B cell (primary cell): ENCODE measurements around the gene SENP8. TPM values are rescaled to one million over a fixed set of nuclear protein-coding genes. Genes with fewer than 3 reads are reported as not detected.

ENCODE experiments used
- ATAC-seq: fragments of 200-7000 bp; cut with Tn5 transposase; one replicate; pipeline ENCODE4 v1.10.0; 2021; ENCODE audit warnings: low read depth, mild to moderate bottlenecking, moderate number of reproducible peaks, moderate library complexity
- CTCF ChIA-PET: fragments of 350-600 bp; sonication (Branson Sonifier 250); formaldehyde crosslinking; loops from one replicate; lab custom pipeline; 2021; ENCODE audit warnings: antibody characterized with exemption, inconsistent platforms; lab: Charles Lee
- POLR2A ChIA-PET: fragments of 350-600 bp; sonication (Branson Sonifier 250); formaldehyde crosslinking; loops from one replicate; lab custom pipeline; 2021; ENCODE audit warnings: antibody characterized with exemption; lab: Charles Lee
- DNase-seq: peaks from one replicate; pipeline ENCODE4 v3.0.0; 2013
- H2AFZ ChIP-seq: 2 replicates; pipeline ENCODE4 v1.6.1; 2012; ENCODE audit warnings: mild to moderate bottlenecking, low read depth, low read length; ENCODE audit not compliant: insufficient read depth, poor library complexity, severe bottlenecking
- H3K27ac ChIP-seq, 2 donors: 1 replicate in 1 of 2; 2 replicates in 1 of 2; pipeline ENCODE4 v1.5.1; 2012 to 2013; ENCODE audit warnings: low read length in 2 of 2, mild to moderate bottlenecking in 2 of 2, moderate library complexity in 1 of 2
- H3K27me3 ChIP-seq, 4 experiments: fragments of 200-600 bp in 1 of 4; sonication (generic) in 1 of 4; replicated peaks in 1 of 4; 1 replicate in 2 of 4; 2 replicates in 2 of 4; pipeline versions ENCODE4 v1.6.1 to v1.7.0; 2013 to 2016; ENCODE audit warnings: low read length in 3 of 4, mild to moderate bottlenecking in 2 of 4, mixed read lengths in 1 of 4, moderate library complexity in 1 of 4; ENCODE audit not compliant: insufficient read depth in 4 of 4, control insufficient read depth in 3 of 4; ENCODE audit errors: control extremely low read depth in 1 of 4
- H3K36me3 ChIP-seq, 2 experiments: replicated peaks in 1 of 2; 1 replicate in 1 of 2; 2 replicates in 1 of 2; pipeline versions ENCODE4 v1.6.1 to v1.7.1; 2013; ENCODE audit warnings: low read length in 1 of 2; ENCODE audit not compliant: insufficient read depth in 2 of 2, control insufficient read depth in 1 of 2; ENCODE audit errors: control extremely low read depth in 1 of 2, extremely low read depth in 1 of 2
- H3K4me1 ChIP-seq, 2 donors: fragments of 200-600 bp in 1 of 2; sonication (generic) in 1 of 2; 1 replicate in 1 of 2; 2 replicates in 1 of 2; pipeline versions ENCODE4 v1.5.1 to v1.6.1; 2013 to 2017; ENCODE audit warnings: low read length in 2 of 2; ENCODE audit not compliant: control insufficient read depth in 2 of 2, insufficient read depth in 2 of 2
- H3K4me2 ChIP-seq: replicated peaks from 2 replicates; pipeline ENCODE3; 2012; ENCODE audit warnings: mild to moderate bottlenecking, low read depth, low read length; ENCODE audit not compliant: poor library complexity, severe bottlenecking
- H3K4me3 ChIP-seq, 5 experiments: fragments of 200-600 bp in 1 of 5; sonication (generic) in 1 of 5; 1 replicate in 3 of 5; 2 replicates in 2 of 5; pipeline versions ENCODE4 v1.5.1 to v1.7.0; 2011 to 2016; ENCODE audit warnings: low read length in 4 of 5, mild to moderate bottlenecking in 4 of 5, low read depth in 2 of 5, control low read depth in 1 of 5, moderate library complexity in 1 of 5; ENCODE audit not compliant: insufficient read depth in 1 of 5; ENCODE audit errors: control extremely low read depth in 1 of 5, extremely low read depth in 1 of 5
- H3K79me2 ChIP-seq: fragments of 200-600 bp; sonication (generic); one replicate; pipeline ENCODE4 v1.6.0; 2016; ENCODE audit warnings: low read length; ENCODE audit not compliant: control insufficient read depth, insufficient read depth
- H3K9ac ChIP-seq: fragments of 200-600 bp; sonication (generic); 2 replicates; pipeline ENCODE4 v1.6.1; 2017; ENCODE audit warnings: mild to moderate bottlenecking, low read length, moderate library complexity
- H3K9me3 ChIP-seq, 3 donors: one replicate each; pipeline versions ENCODE4 v1.6.1 to v1.7.1; 2013; ENCODE audit warnings: low read length in 2 of 3; ENCODE audit not compliant: control insufficient read depth in 2 of 3, insufficient read depth in 1 of 3; ENCODE audit errors: control extremely low read depth in 1 of 3
- H4K20me1 ChIP-seq: 2 replicates; pipeline ENCODE4 v1.6.0; 2012; ENCODE audit warnings: mild to moderate bottlenecking, low read length; ENCODE audit not compliant: insufficient read depth, control insufficient read depth, poor library complexity, severe bottlenecking
- H3K27ac Mint-ChIP-seq: one replicate; pipeline ENCODE4 v1.8.0; 2021; ENCODE audit warnings: mixed read lengths
- H3K27me3 Mint-ChIP-seq: one replicate; pipeline ENCODE4 v1.8.0; 2021; ENCODE audit warnings: mixed read lengths
- H3K4me1 Mint-ChIP-seq: one replicate; pipeline ENCODE4 v1.8.0; 2021; ENCODE audit warnings: mixed read lengths
- H3K4me3 Mint-ChIP-seq: one replicate; pipeline ENCODE4 v1.8.0; 2021; ENCODE audit warnings: mixed read lengths
- H3K9me3 Mint-ChIP-seq: one replicate; pipeline ENCODE4 v1.8.0; 2022; ENCODE audit warnings: mixed read lengths; ENCODE audit not compliant: insufficient read depth
- EZH2 ChIP-seq: IDR thresholded peaks from 2 replicates; pipeline ENCODE4 v1.6.1; 2012; ENCODE audit warnings: borderline replicate concordance, low read depth, mild to moderate bottlenecking, moderate library complexity, low read length; ENCODE audit not compliant: insufficient read depth, poor library complexity, severe bottlenecking
- WGBS: methylation state at CpG from one replicate; pipeline ENCODE4 v1.1.5; 2013; ENCODE audit warnings: missing lambda C conversion rate; ENCODE audit not compliant: insufficient coverage; 5-methylcytosine and 5-hydroxymethylcytosine counted together
- intact Hi-C: fragments of 100-400 bp; cut with micrococcal nuclease; formaldehyde crosslinking; loops from one replicate; pipeline ENCODE4 v1.10.0; 2022
- polyA plus RNA-seq: library from polyadenylated mRNA; depleted of rRNA; stranded (reverse); fragments of >200 nt; gene quantifications from 2 replicates; pipeline ENCODE4 v1.2.3, GENCODE V29; 2012
- total RNA-seq, 2 donors: library from RNA; stranded (reverse); fragments of 120-200 nt in 1 of 2; gene quantifications; 1 replicate in 1 of 2; 2 replicates in 1 of 2; pipeline versions ENCODE4 v1.2.3 to v1.2.4, GENCODE V29; 2013 to 2022
- TF ChIP-seq, protein P1 (sequence below): fragments of 200-600 bp; IDR thresholded peaks from one replicate; pipeline ENCODE4 v1.8.0; 2022; ENCODE audit warnings: antibody characterized with exemption, mild to moderate bottlenecking

The SENP8 gene
- total and polyA plus RNA-seq, 2 donors (not counting 1 experiment from before 2014, with no cell fraction given), result 0.62 to 0.69 TPM

GRCh38 chr15:72074335-72075060 is 43.7 kb upstream of the SENP8 start:
- H3K27me3 Mint-ChIP-seq, result no peaks in the 10 kb centered on the region
- H3K27me3 ChIP-seq, result no peaks in the 10 kb centered on the region
- peaks cover 53% of the 10 kb centered on the region for H3K4me1 Mint-ChIP-seq
- ChIA-PET POLR2A (no interaction called here), CTCF (no interaction called here)
- TF ChIP-seq EZH2, result no peak
- TF ChIP-seq, protein P1, sequence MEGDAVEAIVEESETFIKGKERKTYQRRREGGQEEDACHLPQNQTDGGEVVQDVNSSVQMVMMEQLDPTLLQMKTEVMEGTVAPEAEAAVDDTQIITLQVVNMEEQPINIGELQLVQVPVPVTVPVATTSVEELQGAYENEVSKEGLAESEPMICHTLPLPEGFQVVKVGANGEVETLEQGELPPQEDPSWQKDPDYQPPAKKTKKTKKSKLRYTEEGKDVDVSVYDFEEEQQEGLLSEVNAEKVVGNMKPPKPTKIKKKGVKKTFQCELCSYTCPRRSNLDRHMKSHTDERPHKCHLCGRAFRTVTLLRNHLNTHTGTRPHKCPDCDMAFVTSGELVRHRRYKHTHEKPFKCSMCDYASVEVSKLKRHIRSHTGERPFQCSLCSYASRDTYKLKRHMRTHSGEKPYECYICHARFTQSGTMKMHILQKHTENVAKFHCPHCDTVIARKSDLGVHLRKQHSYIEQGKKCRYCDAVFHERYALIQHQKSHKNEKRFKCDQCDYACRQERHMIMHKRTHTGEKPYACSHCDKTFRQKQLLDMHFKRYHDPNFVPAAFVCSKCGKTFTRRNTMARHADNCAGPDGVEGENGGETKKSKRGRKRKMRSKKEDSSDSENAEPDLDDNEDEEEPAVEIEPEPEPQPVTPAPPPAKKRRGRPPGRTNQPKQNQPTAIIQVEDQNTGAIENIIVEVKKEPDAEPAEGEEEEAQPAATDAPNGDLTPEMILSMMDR, result no peak
- no peak overlapping the region for H3K27ac ChIP-seq
- DNase-seq (no peak), ATAC-seq (no peak)
- WGBS, result no CpG with 5 or more reads among the region's 5 CpGs
- H3K27ac Mint-ChIP-seq, result no peak overlapping the region
- H3K9me3 Mint-ChIP-seq, result no peaks in the 10 kb centered on the region
- H3K4me1 ChIP-seq, result peaks cover 0 to 10% of the 10 kb centered on the region in 2 donors
- H3K36me3 ChIP-seq, result no peaks in the 10 kb centered on the region
- H3K79me2 ChIP-seq, result peaks cover 25% of the 10 kb centered on the region
- H2AFZ ChIP-seq, result no peak overlapping the region
- H3K4me2 ChIP-seq, result no peak overlapping the region
- no peak overlapping the region for H3K4me3 ChIP-seq
- intact Hi-C loops, result no loop called here
- no peak overlapping the region for H3K9ac ChIP-seq
- H3K9me3 ChIP-seq, result peaks cover 0 to 4% (median 0%) of the 10 kb centered on the region in 3 donors
- no peak overlapping the region for H3K4me3 Mint-ChIP-seq
- H4K20me1 ChIP-seq, result no peaks in the 10 kb centered on the region

DNA sequence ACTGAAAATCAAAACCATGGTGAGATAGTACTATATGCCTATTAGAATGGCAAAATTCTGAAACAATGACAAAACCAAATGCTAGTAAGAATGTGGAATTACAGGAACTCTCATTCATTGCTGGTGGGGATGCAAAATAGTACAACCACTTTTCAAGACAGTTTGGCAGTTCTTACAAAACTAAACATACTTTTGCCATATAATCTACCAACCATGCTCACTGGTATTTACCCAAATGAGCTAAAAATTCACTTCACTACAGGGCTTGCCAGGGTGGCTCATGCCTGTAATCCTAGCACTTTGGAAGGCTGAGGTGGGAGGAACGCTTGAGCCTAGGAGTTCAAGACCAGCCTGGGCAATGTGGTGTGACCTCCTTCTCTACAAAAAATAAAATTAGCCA is 40.3 kb upstream of the SENP8 start:
- no peak overlapping the region for H3K4me3 Mint-ChIP-seq

More for the DNA sequence above, 40.3 kb upstream of the SENP8 start:
- no peaks in the 10 kb centered on the region for H3K36me3 ChIP-seq
- no peaks in the 10 kb centered on the region for H3K27me3 ChIP-seq
- H3K27ac ChIP-seq, result no peak overlapping the region
- H3K4me3 ChIP-seq, result no peak overlapping the region
- TF ChIP-seq EZH2, result no peak
- TF ChIP-seq, protein P1, result no peak
- no CpG with 5 or more reads among the region's 1 CpG for WGBS
- ATAC-seq, result no peak
- intact Hi-C loops, result no loop called here
- no peaks in the 10 kb centered on the region for H3K27me3 Mint-ChIP-seq
- H3K9ac ChIP-seq, result no peak overlapping the region
- H3K4me2 ChIP-seq, result no peak overlapping the region
- peaks cover 16% of the 10 kb centered on the region for H3K79me2 ChIP-seq
- H3K4me1 Mint-ChIP-seq, result peaks cover 38% of the 10 kb centered on the region
- ChIA-PET CTCF (no interaction called here), POLR2A (no interaction called here)
- no peak overlapping the region for H3K27ac Mint-ChIP-seq
- no peaks in the 10 kb centered on the region for H4K20me1 ChIP-seq
- H3K9me3 Mint-ChIP-seq, result peaks cover 3% of the 10 kb centered on the region
- H3K9me3 ChIP-seq, result peaks cover 0 to 4% (median 0%) of the 10 kb centered on the region in 3 donors
- H3K4me1 ChIP-seq, result peaks cover 0 to 3% of the 10 kb centered on the region in 2 donors
- H2AFZ ChIP-seq, result no peak overlapping the region
- no peak for DNase-seq
